ENCODE measurements around the gene LGALS16. TPM values are rescaled to one million over a fixed set of nuclear protein-coding genes. Genes with fewer than 3 reads are reported as not detected.

The LGALS16 gene
- total and polyA plus RNA-seq, 8 donors: not detected

DNA sequence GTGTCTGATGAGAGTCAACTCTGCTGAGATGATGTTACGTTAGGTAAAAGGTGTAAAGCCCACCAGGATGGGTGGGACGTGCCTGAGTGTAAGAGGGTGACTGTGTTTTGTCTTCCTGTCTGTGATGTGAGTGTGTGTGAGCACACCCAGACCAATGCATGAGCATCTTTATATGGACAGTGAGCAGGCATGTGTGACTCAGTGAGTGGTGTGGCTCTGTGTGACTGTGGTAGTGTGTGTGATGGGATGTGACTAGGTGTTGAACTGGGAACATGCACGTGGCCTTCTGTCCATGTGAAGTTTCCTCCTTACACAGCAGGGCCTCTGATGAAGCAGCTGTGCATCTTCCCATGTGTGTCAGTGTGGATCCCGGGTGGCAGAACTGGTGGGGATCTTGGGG lies 17.8 kb upstream of the LGALS16 start:
- no peak for DNase-seq
- H3K27me3 ChIP-seq: peaks cover 0 to 26% (median 4%) of the 10 kb centered on the region in 3 donors
- H3K4me1 ChIP-seq: no peaks in the 10 kb centered on the region
- H3K9me3 ChIP-seq: peaks cover 0 to 8% (median 5%) of the 10 kb centered on the region in 4 donors
- no peak overlapping the region for H3K4me3 ChIP-seq
- H3K27ac ChIP-seq: no peak overlapping the region
- WGBS, 5 donors: 49 to 68% (median 54%) methylated on average over 4 of the region's 4 CpGs
- TF ChIP-seq POLR2AphosphoS5 (IDR thresholded peaks at IDR 0.05) (no peak), EP300 (IDR thresholded peaks at IDR 0.05) (no peak), POLR2A (IDR thresholded peaks at IDR 0.05) (no peak)
- TF ChIP-seq, protein P1, sequence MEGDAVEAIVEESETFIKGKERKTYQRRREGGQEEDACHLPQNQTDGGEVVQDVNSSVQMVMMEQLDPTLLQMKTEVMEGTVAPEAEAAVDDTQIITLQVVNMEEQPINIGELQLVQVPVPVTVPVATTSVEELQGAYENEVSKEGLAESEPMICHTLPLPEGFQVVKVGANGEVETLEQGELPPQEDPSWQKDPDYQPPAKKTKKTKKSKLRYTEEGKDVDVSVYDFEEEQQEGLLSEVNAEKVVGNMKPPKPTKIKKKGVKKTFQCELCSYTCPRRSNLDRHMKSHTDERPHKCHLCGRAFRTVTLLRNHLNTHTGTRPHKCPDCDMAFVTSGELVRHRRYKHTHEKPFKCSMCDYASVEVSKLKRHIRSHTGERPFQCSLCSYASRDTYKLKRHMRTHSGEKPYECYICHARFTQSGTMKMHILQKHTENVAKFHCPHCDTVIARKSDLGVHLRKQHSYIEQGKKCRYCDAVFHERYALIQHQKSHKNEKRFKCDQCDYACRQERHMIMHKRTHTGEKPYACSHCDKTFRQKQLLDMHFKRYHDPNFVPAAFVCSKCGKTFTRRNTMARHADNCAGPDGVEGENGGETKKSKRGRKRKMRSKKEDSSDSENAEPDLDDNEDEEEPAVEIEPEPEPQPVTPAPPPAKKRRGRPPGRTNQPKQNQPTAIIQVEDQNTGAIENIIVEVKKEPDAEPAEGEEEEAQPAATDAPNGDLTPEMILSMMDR (IDR thresholded peaks at IDR 0.05): no peak
- intact Hi-C loops (cut with DNase I; ENCODE audit: low total_unique reads): no loop called here
- no peaks in the 10 kb centered on the region for H3K36me3 ChIP-seq

DNA sequence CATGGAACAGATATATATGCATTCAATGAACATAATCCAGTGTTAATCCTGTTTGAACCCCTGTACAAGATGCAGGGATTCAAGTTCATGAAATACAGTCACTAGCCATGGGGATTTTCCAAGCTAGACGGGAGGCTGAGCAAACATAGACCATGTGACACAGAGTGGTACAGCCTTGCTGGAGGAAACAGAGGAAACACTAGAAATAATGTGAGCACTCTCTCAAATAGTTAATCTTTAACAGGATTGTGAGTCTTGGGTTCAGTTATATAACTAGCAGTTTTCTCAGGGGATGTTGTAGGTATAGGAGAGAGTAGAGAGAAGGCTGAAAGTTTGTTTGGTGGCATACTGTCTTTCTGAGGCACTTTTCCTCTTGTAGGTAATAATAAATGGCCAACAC lies 13.9 kb upstream of the LGALS16 start:
- TF ChIP-seq POLR2AphosphoS5 (IDR thresholded peaks at IDR 0.05) (no peak), EP300 (IDR thresholded peaks at IDR 0.05) (no peak), POLR2A (IDR thresholded peaks at IDR 0.05) (no peak)
- TF ChIP-seq, protein P1 (IDR thresholded peaks at IDR 0.05): no peak
- Histone ChIP-seq H3K27me3 (peaks cover 0 to 38% (median 4%) of the 10 kb centered on the region in 3 donors), H3K4me3 (no peak overlapping the region), H3K27ac (no peak overlapping the region), H3K36me3 (no peaks in the 10 kb centered on the region), H3K9me3 (no peaks in the 10 kb centered on the region), H3K4me1 (no peaks in the 10 kb centered on the region)
- DNase-seq: peak in 1 of 2 donors; percentile 25
- intact Hi-C loops (cut with DNase I; ENCODE audit: low total_unique reads): no loop called here
- WGBS, 5 donors: 5 to 21% (median 11%) methylated on average over 1 of the region's 1 CpG

- H3K4me3 ChIP-seq: no peak overlapping the region
- TF ChIP-seq EP300 (IDR thresholded peaks at IDR 0.05) (no peak), POLR2AphosphoS5 (IDR thresholded peaks at IDR 0.05) (no peak), POLR2A (IDR thresholded peaks at IDR 0.05) (no peak)
- TF ChIP-seq, protein P1 (IDR thresholded peaks at IDR 0.05): no peak
- DNase-seq: no peak
- H3K36me3 ChIP-seq: no peaks in the 10 kb centered on the region
- intact Hi-C loops (cut with DNase I; ENCODE audit: low total_unique reads): no loop called here
- H3K9me3 ChIP-seq: no peaks in the 10 kb centered on the region
- H3K4me1 ChIP-seq: no peaks in the 10 kb centered on the region
- peaks cover 0 to 32% (median 4%) of the 10 kb centered on the region in 3 donors for H3K27me3 ChIP-seq
- WGBS, 5 donors: 65 to 73% (median 67%) methylated on average over 5 of the region's 5 CpGs
- H3K27ac ChIP-seq: no peak overlapping the region
These were observed 12.1 kb upstream of the LGALS16 start for GRCh38 chr19:39643591-39643990.

GRCh38 chr19:39645800-39646411 lies 9.8 kb upstream of the LGALS16 start:
- peaks cover 0 to 26% (median 0%) of the 10 kb centered on the region in 3 donors for H3K27me3 ChIP-seq
- no peak overlapping the region for H3K4me3 ChIP-seq
- peak in 1 of 2 donors; percentile 48 for DNase-seq
- no peaks in the 10 kb centered on the region for H3K9me3 ChIP-seq
- WGBS, 5 donors: 23 to 29% (median 26%) methylated on average over 6 of the region's 6 CpGs
- H3K36me3 ChIP-seq: no peaks in the 10 kb centered on the region
- intact Hi-C loops (cut with DNase I; ENCODE audit: low total_unique reads): no loop called here
- no peak overlapping the region for H3K27ac ChIP-seq
- no peaks in the 10 kb centered on the region for H3K4me1 ChIP-seq
- TF ChIP-seq EP300 (IDR thresholded peaks at IDR 0.05) (no peak), POLR2A (IDR thresholded peaks at IDR 0.05) (no peak), POLR2AphosphoS5 (IDR thresholded peaks at IDR 0.05) (no peak)
- TF ChIP-seq, protein P1 (IDR thresholded peaks at IDR 0.05): no peak
